ENCODE measurements around the gene SCEL.

DNA sequence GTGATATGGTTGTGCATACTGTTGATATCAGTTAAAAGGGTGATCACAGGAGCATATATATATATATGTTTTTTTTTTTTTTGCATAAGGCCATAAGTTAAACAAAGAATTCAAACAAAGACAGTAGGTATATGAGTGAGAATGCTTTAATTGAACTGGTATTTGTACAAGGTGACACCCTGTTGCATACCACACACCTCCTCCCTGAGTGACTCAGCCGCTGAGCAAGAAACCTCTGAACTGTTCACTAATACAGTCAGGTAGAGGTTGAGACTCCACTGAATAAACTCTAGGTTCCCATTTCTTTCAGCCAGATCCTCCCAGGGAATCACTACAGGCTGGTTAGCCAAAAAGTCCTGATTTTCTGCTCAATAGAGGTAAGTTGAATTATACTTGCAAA is at the start of gene SCEL:
- TF ChIP-seq, protein P1, sequence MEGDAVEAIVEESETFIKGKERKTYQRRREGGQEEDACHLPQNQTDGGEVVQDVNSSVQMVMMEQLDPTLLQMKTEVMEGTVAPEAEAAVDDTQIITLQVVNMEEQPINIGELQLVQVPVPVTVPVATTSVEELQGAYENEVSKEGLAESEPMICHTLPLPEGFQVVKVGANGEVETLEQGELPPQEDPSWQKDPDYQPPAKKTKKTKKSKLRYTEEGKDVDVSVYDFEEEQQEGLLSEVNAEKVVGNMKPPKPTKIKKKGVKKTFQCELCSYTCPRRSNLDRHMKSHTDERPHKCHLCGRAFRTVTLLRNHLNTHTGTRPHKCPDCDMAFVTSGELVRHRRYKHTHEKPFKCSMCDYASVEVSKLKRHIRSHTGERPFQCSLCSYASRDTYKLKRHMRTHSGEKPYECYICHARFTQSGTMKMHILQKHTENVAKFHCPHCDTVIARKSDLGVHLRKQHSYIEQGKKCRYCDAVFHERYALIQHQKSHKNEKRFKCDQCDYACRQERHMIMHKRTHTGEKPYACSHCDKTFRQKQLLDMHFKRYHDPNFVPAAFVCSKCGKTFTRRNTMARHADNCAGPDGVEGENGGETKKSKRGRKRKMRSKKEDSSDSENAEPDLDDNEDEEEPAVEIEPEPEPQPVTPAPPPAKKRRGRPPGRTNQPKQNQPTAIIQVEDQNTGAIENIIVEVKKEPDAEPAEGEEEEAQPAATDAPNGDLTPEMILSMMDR (IDR thresholded peaks at IDR 0.05), result no peak
- TF ChIP-seq POLR2A (IDR thresholded peaks at IDR 0.05), result no peak
